HCT116 (cell line): ENCODE data around the gene ZBTB2. TPM values are rescaled to one million over a fixed set of nuclear protein-coding genes. Genes with fewer than 3 reads are reported as not detected.

Experiments used
- ATAC-seq: fragments of 200-7000 bp; cut with Tn5 transposase; 2 replicates; pipeline ENCODE4 v1.9.1; 2020; ENCODE audit warnings: mild to moderate bottlenecking, moderate library complexity
- BruUV-seq: library from RNA; stranded (reverse); fragments of 400-500 nt; replicated peaks from 2 replicates; lab custom pipeline; 2021; lab: Mats Ljungman, UMichigan
- CTCF ChIA-PET: fragments of 300-600 bp; sonication (Branson Sonifier 250); formaldehyde crosslinking; loops from one replicate; lab custom pipeline; 2021; ENCODE audit warnings: antibody characterized with exemption; lab: Charles Lee
- POLR2A ChIA-PET: fragments of 300-600, 350-600 bp; sonication (Branson Sonifier 250); formaldehyde crosslinking; loops from one replicate; lab custom pipeline; 2021; ENCODE audit warnings: antibody characterized with exemption; lab: Charles Lee
- RAD21 ChIA-PET, 2 experiments: fragments of 300-600 bp; sonication (Branson Sonifier 250); formaldehyde crosslinking; loops; one replicate each; lab custom pipeline; 2023; ENCODE audit warnings: low total read pairs in 2 of 2; ENCODE audit not compliant: uncharacterized antibody in 2 of 2, unreplicated experiment in 2 of 2, low non-redundant PET in 1 of 2; lab: Charles Lee
- DNase-seq: peaks from one replicate; pipeline ENCODE4 v3.0.0-alpha.2; 2010; ENCODE audit warnings: low read depth, low spot score
- H2AFZ ChIP-seq: fragments of 200-600 bp; shearing (Covaris generic), sonication (generic); 2 replicates; pipeline ENCODE4 v1.6.1; 2017; ENCODE audit warnings: low read depth, mixed run types, mixed read lengths, antibody characterized with exemption, low read length; ENCODE audit not compliant: poor library complexity, severe bottlenecking
- H3K27ac ChIP-seq: 2 replicates; pipeline ENCODE4 v1.5.1; 2012; ENCODE audit warnings: low read depth, low read length
- H3K27me3 ChIP-seq: fragments of 200-600 bp; sonication (generic); 2 replicates; pipeline ENCODE4 v1.6.1; 2016; ENCODE audit warnings: mixed run types, low read length, mixed read lengths; ENCODE audit not compliant: insufficient read depth
- H3K36me3 ChIP-seq, 2 experiments: fragments of 200-500 bp in 1 of 2; fragments of 200-600 bp in 1 of 2; sonication (Bioruptor generic) in 1 of 2; sonication (generic) in 1 of 2; 2 replicates each; pipeline versions ENCODE4 v1.5.1 to v1.6.1; 2014 to 2016; ENCODE audit warnings: low read length in 2 of 2, inconsistent platforms in 1 of 2, mixed read lengths in 1 of 2, mixed run types in 1 of 2; ENCODE audit not compliant: insufficient read depth in 2 of 2, control insufficient read depth in 1 of 2
- H3K4me1 ChIP-seq, 2 experiments: fragments of 200-600 bp in 1 of 2; sonication (generic) in 1 of 2; 2 replicates each; pipeline versions ENCODE4 v1.5.1 to v1.6.1; 2012 to 2017; ENCODE audit warnings: low read length in 2 of 2, inconsistent platforms in 1 of 2, mild to moderate bottlenecking in 1 of 2, mixed read lengths in 1 of 2, mixed run types in 1 of 2, moderate library complexity in 1 of 2; ENCODE audit not compliant: insufficient read depth in 2 of 2, control insufficient read depth in 1 of 2
- H3K4me2 ChIP-seq: fragments of 200-600 bp; sonication (generic); 2 replicates; pipeline ENCODE4 v1.6.1; 2017; ENCODE audit warnings: mixed run types, low read length, mixed read lengths
- H3K4me3 ChIP-seq, 2 experiments: fragments of 200-600 bp in 1 of 2; sonication (generic) in 1 of 2; replicated peaks in 1 of 2; 2 replicates each; pipeline ENCODE4 v1.5.1; 2011 to 2016; ENCODE audit warnings: low read length in 2 of 2, control low read depth in 1 of 2, low read depth in 1 of 2, mild to moderate bottlenecking in 1 of 2, mixed read lengths in 1 of 2, mixed run types in 1 of 2
- H3K79me2 ChIP-seq: fragments of 200-600 bp; sonication (generic); 2 replicates; pipeline ENCODE4 v1.6.1; 2017; ENCODE audit warnings: mild to moderate bottlenecking, mixed run types, low read length, moderate library complexity, mixed read lengths; ENCODE audit not compliant: insufficient read depth
- H3K9ac ChIP-seq: fragments of 200-600 bp; sonication (generic); 2 replicates; pipeline ENCODE4 v1.6.1; 2016; ENCODE audit warnings: low read length, mixed read lengths
- H3K9me2 ChIP-seq: fragments of 200-600 bp; sonication (generic), shearing (Covaris generic); 2 replicates; pipeline ENCODE4 v1.6.1; 2017; ENCODE audit warnings: mixed run types, mild to moderate bottlenecking, moderate library complexity; ENCODE audit not compliant: insufficient read depth
- H3K9me3 ChIP-seq, 2 experiments: fragments of 200-500 bp in 1 of 2; fragments of 200-600 bp in 1 of 2; sonication (Bioruptor generic) in 1 of 2; sonication (generic) in 1 of 2; 2 replicates each; pipeline ENCODE4 v1.6.1; 2014 to 2017; ENCODE audit warnings: low read length in 2 of 2, mixed read lengths in 2 of 2, inconsistent platforms in 1 of 2, low read depth in 1 of 2, mild to moderate bottlenecking in 1 of 2, mixed run types in 1 of 2, moderate library complexity in 1 of 2; ENCODE audit not compliant: control insufficient read depth in 1 of 2, insufficient read depth in 1 of 2
- H4K20me1 ChIP-seq: fragments of 200-600 bp; sonication (generic), shearing (Covaris generic); 2 replicates; pipeline ENCODE4 v1.6.1; 2017; ENCODE audit warnings: mixed run types, mild to moderate bottlenecking, moderate library complexity; ENCODE audit not compliant: insufficient read depth
- CTCF ChIP-seq, 3 experiments: fragments of 200-600 bp in 1 of 3; sonication (generic) in 1 of 3; IDR thresholded peaks in 2 of 3; conservative IDR thresholded peaks in 1 of 3; 2 replicates each; pipeline ENCODE4 v1.5.1; 2012 to 2017; ENCODE audit warnings: low read depth in 2 of 3, low read length in 2 of 3, antibody characterized with exemption in 1 of 3, borderline replicate concordance in 1 of 3, control low read depth in 1 of 3, mild to moderate bottlenecking in 1 of 3, mixed read lengths in 1 of 3, mixed run types in 1 of 3, moderate library complexity in 1 of 3; ENCODE audit not compliant: insufficient read depth in 1 of 3
- JUND ChIP-seq: IDR thresholded peaks from 2 replicates; pipeline ENCODE4 v1.6.1; 2012
- MAX ChIP-seq: IDR thresholded peaks from 2 replicates; pipeline ENCODE4 v1.6.1; 2012
- POLR2AphosphoS5 ChIP-seq: IDR thresholded peaks from 2 replicates; pipeline ENCODE4 v1.6.1; 2011; ENCODE audit warnings: mild to moderate bottlenecking, low read depth, low read length, moderate library complexity
- RAD21 ChIP-seq: IDR thresholded peaks from 2 replicates; pipeline ENCODE4 v1.6.1; 2012; ENCODE audit warnings: low read depth, mild to moderate bottlenecking
- REST ChIP-seq: IDR thresholded peaks from 2 replicates; pipeline ENCODE4 v1.6.1; 2012; ENCODE audit warnings: low read depth
- SIN3A ChIP-seq: IDR thresholded peaks from 2 replicates; pipeline ENCODE4 v1.6.1; 2012; ENCODE audit warnings: low read depth
- SP1 ChIP-seq: IDR thresholded peaks from 2 replicates; pipeline ENCODE4 v1.6.1; 2012; ENCODE audit warnings: low read depth
- SRF ChIP-seq: IDR thresholded peaks from 2 replicates; pipeline ENCODE4 v1.6.1; 2012; ENCODE audit warnings: low read depth
- ZNF274 ChIP-seq: fragments of 200-500 bp; sonication (Bioruptor generic); IDR thresholded peaks from 2 replicates; pipeline ENCODE4 v1.6.1; 2014; ENCODE audit warnings: mild to moderate bottlenecking, low read depth, low read length, inconsistent platforms
- intact Hi-C: fragments of 100-400 bp; cut with micrococcal nuclease; formaldehyde crosslinking; loops from 2 replicates; pipeline ENCODE4 v1.10.0; 2022
- total RNA-seq: library from RNA; stranded (reverse); gene quantifications from one replicate; pipeline ENCODE4 v1.2.1, GENCODE V29; 2021; ENCODE audit not compliant: unreplicated experiment

The ZBTB2 gene
- total RNA-seq, 1 experiment from 2014 or later, result 12.5 TPM

GRCh38 chr6:151341476-151342195 is 49.7 kb downstream of the ZBTB2 start:
- H4K20me1 ChIP-seq, result peaks cover 69% of the 10 kb centered on the region
- TF ChIP-seq CTCF (IDR thresholded peaks at IDR 0.05 in 2 of 3, conservative IDR thresholded peaks at IDR 0.05 in 1 of 3; ENCODE audit: borderline replicate concordance in 1 of 3, insufficient read depth in 1 of 3, low read depth in 2 of 3, low read length in 2 of 3) (no peak), RAD21 (no peak), SP1 (no peak)
- peaks cover 4 to 80% of the 10 kb centered on the region in 2 experiments for H3K36me3 ChIP-seq
- no peaks in the 10 kb centered on the region for H3K9me3 ChIP-seq
- ATAC-seq, result 0 out of 2 replicates have a peak, but pooled peaks have one; percentile 5
- intact Hi-C loops, result loop anchor here (2.0 kb wide), 1 partner anchor 49 kb away; the partner anchor contains the start of gene ZBTB2
- H3K79me2 ChIP-seq, result peaks cover 100% of the 10 kb centered on the region
- no peak for DNase-seq
- no peak overlapping the region for H3K9ac ChIP-seq
- peaks cover 0 to 17% of the 10 kb centered on the region in 2 experiments; a peak in 2 of 4 replicates for H3K4me1 ChIP-seq
- H3K4me3 ChIP-seq, result no peak overlapping the region
- ChIA-PET CTCF (no interaction called here), RAD21 (no interaction called here), POLR2A (no interaction called here)
- H3K4me2 ChIP-seq, result no peak overlapping the region
- no peaks in the 10 kb centered on the region for H3K27me3 ChIP-seq
- BruUV-seq, result no TSS peak
- H3K9me2 ChIP-seq, result no peaks in the 10 kb centered on the region
- no peak overlapping the region for H2AFZ ChIP-seq
- peak overlapping the region; percentile 16; the same call in 1 of the 2 replicates for H3K27ac ChIP-seq

- Histone ChIP-seq H3K27me3 (no peaks in the 10 kb centered on the region), H3K9ac (no peak overlapping the region), H3K9me2 (no peaks in the 10 kb centered on the region), H2AFZ (no peak overlapping the region), H3K4me1 (peaks cover 0 to 21% of the 10 kb centered on the region in 2 experiments; a peak in 2 of 4 replicates), H3K79me2 (peaks cover 100% of the 10 kb centered on the region), H3K36me3 (peaks cover 9 to 80% of the 10 kb centered on the region in 2 experiments; a peak in 3 of 4 replicates), H3K27ac (no peak overlapping the region), H3K4me2 (no peak overlapping the region), H3K4me3 (no peak overlapping the region), H3K9me3 (no peaks in the 10 kb centered on the region), H4K20me1 (peaks cover 69% of the 10 kb centered on the region)
- intact Hi-C loops, result loop anchor here (2.0 kb wide), 1 partner anchor 50 kb away; the partner anchor contains the start of gene ZBTB2
- DNase-seq (no peak), ATAC-seq (no peak)
- TF ChIP-seq REST (no peak), MAX (peak; percentile 33; the same call in 1 of the 2 replicates), JUND (peak; percentile 27; the same call in 1 of the 2 replicates), SIN3A (0 out of 2 replicates have a peak, but pooled peaks have one; percentile 16), POLR2AphosphoS5 (peak; percentile 75; the same call in 1 of the 2 replicates), ZNF274 (no peak), SRF (no peak), SP1 (0 out of 2 replicates have a peak, but pooled peaks have one; percentile 10)
- ChIA-PET POLR2A (no interaction called here), RAD21 (no interaction called here), CTCF (no interaction called here)
- BruUV-seq, result no TSS peak
These were observed 51.0 kb downstream of the ZBTB2 start for GRCh38 chr6:151340219-151340978.
